ENCODE measurements around the gene PARP4. TPM values are rescaled to one million over a fixed set of nuclear protein-coding genes. Genes with fewer than 3 reads are reported as not detected.
"Not testable (repeated sequence)": the region's sequence is repeated elsewhere in the genome, so short reads cannot be mapped to it uniquely, and the experiment has no call there.

Gene PARP4
- total RNA-seq, 2 donors from 2014 or later: 23.9 to 27.8 TPM

DNA sequence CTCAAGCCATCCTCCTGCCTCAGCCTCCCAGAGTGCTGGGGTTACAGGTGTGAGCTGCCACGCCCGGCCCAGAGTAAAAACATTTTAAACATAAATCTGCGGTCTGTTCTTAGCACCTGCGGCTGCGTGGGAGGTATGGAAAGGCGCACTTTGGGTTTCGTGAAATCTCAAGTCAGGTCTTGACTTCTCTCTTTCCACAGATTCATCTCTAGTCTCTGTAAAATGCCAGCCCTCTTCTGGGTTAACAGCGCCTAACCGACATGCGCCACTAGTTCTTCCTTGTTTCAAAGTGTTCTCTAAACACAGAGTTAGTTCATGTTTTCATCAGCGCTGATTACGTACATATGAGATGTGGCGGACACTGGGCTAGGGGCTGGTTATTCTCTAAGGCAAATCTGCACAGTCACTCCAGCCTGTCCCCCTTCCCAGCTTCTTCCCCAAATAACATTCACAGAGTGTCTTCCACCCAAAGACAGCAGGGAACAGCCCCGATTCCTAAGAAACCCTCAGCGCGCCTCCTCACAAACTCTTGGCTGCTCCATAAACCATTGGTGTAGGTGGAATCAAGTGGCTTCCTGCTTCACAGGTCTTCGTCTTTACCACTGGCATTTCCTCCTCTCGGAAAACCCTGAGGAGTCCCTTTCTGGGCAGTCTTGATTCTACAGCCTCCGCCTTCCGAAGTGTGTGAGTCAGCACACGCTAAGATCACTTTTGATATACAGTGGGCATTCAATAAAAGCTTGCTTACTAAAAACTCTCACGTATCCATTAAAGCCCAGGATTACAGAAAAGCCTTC lies 1.4 kb downstream of the PARP4 start:
- ATAC-seq: peak in 1 of 2 donors; percentile 34
- no peak for DNase-seq
- intact Hi-C loops (cut with DNase I): no loop called here

DNA sequence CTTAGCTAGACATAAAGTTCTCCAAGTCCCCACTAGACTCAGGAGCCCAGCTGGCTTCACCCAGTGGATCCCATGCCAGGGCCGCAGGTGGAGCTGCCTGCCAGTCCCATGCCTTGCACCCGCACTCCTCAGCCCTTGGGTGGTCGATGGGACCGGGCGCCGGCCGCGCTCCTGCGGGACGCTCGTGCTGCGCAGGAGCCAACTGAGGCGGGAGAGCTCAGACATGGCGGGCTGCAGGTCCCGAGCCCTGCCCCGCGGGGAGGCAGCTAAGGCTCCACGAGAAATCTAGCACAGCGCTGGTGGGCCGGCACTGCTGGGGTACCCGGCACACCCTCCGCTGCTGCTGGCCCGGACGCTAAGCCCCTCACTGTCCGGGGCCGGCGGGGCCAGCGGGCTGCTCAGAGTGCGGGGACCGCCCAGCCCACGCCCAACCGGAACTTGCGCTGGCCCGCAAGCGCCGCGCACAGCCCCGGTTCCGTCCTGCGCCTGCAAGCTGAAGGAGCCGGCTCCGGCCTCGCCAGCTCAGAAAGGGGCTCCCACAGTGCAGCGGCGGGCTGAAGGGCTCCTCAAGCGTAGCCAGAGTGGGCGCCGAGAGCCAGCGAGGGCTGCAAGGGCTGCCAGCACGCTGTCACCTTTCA lies 5.8 kb downstream of the PARP4 start:
- DNase-seq (no peak), ATAC-seq (no peak)
- intact Hi-C loops (cut with DNase I): no loop called here

GRCh38 chr13:24506283-24506682 lies 6.3 kb downstream of the PARP4 start:
- DNase-seq; intact Hi-C loops (cut with DNase I); ATAC-seq: not testable (repeated sequence)

- intact Hi-C loops (cut with DNase I): no loop called here
- DNase-seq (no peak), ATAC-seq (no peak)
Measured at GRCh38 chr13:24505756-24506155, 6.8 kb downstream of the PARP4 start.

- no peak for ATAC-seq
- intact Hi-C loops (cut with DNase I): no loop called here
- DNase-seq: no peak
Measured at GRCh38 chr13:24505256-24505655, 7.3 kb downstream of the PARP4 start.

- ATAC-seq: peak in 1 of 2 donors; percentile 12
- intact Hi-C loops (cut with DNase I): no loop called here
- DNase-seq: no peak
Measured at GRCh38 chr13:24503379-24503696, 9.2 kb downstream of the PARP4 start.

GRCh38 chr13:24502533-24503378 lies 9.8 kb downstream of the PARP4 start:
- ATAC-seq: peak in 1 of 2 donors; percentile 91
- intact Hi-C loops (cut with DNase I): no loop called here
- peak; percentile 46 for DNase-seq

GRCh38 chr13:24500977-24501376 lies 11.6 kb downstream of the PARP4 start:
- ATAC-seq: peak in 1 of 2 donors; percentile 80
- no peak for DNase-seq
- intact Hi-C loops (cut with DNase I): no loop called here

DNA sequence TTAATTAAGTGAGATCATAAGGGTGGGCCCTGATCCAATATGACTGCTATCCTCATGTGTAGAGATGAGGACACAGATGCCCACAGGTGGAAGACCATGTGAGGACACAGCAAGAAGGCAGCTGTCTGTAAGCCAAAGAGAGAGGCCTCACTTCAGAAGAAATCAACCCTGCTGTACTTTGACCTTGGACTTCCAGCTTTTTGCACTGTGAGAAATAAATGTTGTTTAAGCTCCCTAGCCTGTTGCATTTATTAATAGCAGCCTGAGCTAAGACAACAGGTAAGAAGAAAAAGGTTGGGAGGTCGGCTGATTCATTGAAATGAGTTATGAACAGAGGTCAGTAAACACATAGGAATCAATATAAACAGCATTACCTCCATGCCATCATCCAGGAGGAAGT lies 14.8 kb downstream of the PARP4 start:
- ATAC-seq: no peak

DNA sequence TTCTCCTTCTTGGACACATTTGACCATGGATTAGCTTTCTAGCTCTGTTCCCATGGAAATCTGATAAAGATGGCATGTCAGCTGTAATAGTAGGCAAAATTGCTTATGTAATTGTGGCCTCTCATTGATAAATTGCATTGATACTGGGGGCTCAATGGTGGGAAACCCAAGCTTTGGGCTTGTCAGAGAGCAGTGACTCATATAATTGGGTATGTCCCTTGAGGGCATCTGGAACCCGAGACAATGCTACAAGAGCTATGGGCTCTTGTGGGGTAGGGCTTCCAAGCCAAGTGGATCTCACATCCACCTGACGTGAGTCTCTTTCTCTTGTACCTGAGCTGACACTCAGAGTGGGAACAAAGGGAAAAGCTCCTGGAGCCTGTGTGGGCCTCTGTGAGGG lies 16.3 kb downstream of the PARP4 start:
- DNase-seq; intact Hi-C loops (cut with DNase I); ATAC-seq: not testable (repeated sequence)

More for the DNA sequence above, 14.8 kb downstream of the PARP4 start:
- intact Hi-C loops (cut with DNase I): no loop called here
- DNase-seq: no peak

GRCh38 chr13:24495151-24495729 lies 17.3 kb downstream of the PARP4 start:
- intact Hi-C loops (cut with DNase I): no loop called here
- ATAC-seq: no peak
- no peak for DNase-seq

DNA sequence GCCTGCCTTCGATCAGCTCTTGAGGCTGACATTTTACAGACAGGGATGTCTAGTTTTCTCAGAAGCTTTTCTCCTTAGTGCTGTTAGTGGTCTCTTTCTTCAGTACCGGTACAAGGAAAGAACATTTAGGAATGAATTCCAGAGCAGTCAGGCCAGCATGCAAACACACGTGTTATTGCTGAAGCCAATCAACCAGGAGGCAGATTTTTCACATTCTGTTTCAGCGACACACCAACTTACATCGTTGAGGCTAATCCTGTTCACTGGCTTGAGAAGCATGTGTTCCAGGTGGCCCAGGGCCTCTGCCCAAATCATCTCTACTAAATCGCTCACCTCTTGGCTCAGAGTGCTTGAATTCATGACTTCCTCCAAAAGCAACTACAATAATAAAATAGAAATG lies 19.2 kb downstream of the PARP4 start:
- intact Hi-C loops (cut with DNase I): no loop called here
- ATAC-seq (no peak), DNase-seq (no peak)

- no peak for DNase-seq
- peak in 1 of 2 donors; percentile 44 for ATAC-seq
- intact Hi-C loops (cut with DNase I): no loop called here
Measured at GRCh38 chr13:24491845-24492244, 20.7 kb downstream of the PARP4 start.

DNA sequence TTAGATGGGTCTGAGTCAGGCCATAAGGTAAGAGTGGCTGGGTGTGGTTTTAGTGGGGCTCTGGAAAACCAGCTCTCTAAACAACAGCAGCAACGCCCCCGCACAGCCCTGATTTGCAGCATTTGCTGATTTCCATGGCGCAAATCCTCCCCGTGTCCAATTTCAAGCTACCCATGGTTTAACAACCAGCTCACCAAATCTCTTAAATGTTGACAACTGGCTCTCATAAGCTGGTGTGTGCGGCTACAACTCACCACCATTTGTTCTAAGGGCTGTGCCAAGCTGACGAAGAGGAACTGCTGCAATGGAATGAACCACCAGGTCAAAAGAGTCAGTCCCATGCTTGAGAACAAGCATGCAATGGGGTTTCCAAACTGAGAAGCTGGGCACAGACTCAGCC lies 22.9 kb downstream of the PARP4 start:
- ATAC-seq (no peak), DNase-seq (no peak)
- intact Hi-C loops (cut with DNase I): no loop called here

DNA sequence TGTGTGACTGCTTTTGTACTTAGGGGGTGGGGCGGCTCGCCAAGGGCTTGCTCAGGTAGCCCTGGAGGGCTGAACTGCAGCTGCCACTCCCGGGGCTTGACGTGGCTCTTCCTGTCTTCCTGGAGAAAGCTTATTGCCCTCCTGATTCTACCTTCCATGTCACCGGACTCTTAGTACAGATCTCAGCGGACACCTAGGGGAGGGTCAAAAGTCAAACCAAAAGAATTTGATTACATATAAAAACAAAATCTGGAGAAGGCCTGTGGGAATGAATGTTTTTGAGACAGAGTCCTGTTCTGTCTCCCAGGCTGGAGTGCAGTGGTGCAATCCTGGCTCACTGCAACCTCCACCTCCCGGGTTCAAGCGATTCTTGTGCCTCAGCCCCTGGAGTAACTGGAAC lies 24.5 kb downstream of the PARP4 start:
- DNase-seq; intact Hi-C loops (cut with DNase I); ATAC-seq: not testable (repeated sequence)

DNA sequence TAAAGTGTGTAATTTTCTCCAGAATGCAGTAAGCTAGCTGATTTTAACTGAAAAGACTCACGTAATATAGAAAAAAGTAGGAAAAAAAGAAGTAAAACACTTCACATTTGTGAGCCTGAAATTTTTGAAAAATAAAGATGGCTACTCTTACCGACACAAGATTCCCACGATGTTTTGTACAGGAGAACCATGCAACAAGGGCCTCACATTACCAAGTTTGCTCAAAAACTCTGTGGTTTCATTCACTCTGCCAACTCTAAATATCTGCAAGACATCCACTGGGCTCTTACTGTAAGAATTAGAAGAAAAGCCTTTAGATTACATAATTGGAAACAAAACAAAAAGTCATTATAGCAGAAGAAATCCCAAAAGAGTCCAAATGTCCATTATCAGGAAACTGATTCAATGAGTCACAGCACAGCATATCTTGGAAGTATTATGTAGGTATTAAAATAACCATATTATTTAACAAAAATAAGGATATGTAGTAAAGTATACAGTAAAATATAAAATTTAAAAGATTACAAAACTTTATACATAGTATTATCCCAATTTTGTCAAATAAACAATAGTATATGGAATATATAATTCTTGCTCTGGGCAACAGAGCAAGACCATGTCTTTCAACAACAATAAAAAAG lies 26.4 kb downstream of the PARP4 start:
- ATAC-seq; DNase-seq; intact Hi-C loops (cut with DNase I): not testable (repeated sequence)

DNA sequence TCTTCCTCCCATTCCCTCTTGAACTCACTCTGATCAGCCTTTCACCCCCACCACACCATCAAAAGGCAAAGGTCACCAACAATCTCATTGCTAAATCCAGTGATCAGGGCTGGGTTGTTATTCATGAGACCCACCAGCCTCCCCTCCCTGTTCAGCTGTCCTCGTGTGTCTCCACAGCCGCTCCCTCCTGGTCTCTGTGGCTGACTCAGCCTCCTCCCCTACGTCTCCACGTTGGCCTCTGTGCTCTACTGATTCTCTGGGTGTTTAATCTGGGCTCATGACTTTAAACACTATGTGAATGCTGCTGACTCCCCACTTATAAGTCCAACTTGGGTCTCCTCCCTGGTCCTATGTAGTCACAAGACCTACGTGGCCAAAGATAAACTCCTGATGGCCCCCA lies 38.9 kb downstream of the PARP4 start:
- no peak for ATAC-seq

GRCh38 chr13:24472129-24472528 lies 40.4 kb downstream of the PARP4 start:
- ATAC-seq: peak in 1 of 2 donors; percentile 67
- DNase-seq; intact Hi-C loops (cut with DNase I): not testable (repeated sequence)

More for the DNA sequence above, 38.9 kb downstream of the PARP4 start:
- intact Hi-C loops (cut with DNase I): no loop called here
- DNase-seq: no peak

- intact Hi-C loops (cut with DNase I): no loop called here
- ATAC-seq (no peak), DNase-seq (no peak)
Measured at GRCh38 chr13:24463078-24463477, 49.5 kb downstream of the PARP4 start.
